A549 treated with GW870086 at 1 μM for 4 hours (cell line): Measurements from ENCODE around the gene COL4A2. TPM values are rescaled to one million over a fixed set of nuclear protein-coding genes. Genes with fewer than 3 reads are reported as not detected.

ENCODE experiments used
- total RNA-seq: library from RNA; stranded (reverse); fragments of 200-300 nt; extraction: Qiagen RNA extraction; gene quantifications from 5 replicates; pipeline ENCODE4 v1.2.3, GENCODE V29; 2022; ENCODE audit warnings: low read depth

COL4A2 gene
- total RNA-seq: 144 to 161 TPM (median 149 TPM) in 5 replicates

GRCh38 chr13:110306960-110307766 lies at the start of gene COL4A2, which contains the start of gene COL4A1:
Gene COL4A2 (plus strand): TSS chr13:110307284. CDS start chr13:110307904, 620 bp downstream.
Gene COL4A1 (minus strand): TSS chr13:110307157. CDS start chr13:110307027, 130 bp downstream.

GRCh38 chr13:110561344-110562035 lies 254.4 kb downstream of the COL4A2 start, which contains the start of gene RAB20:
Gene RAB20 (minus strand): TSS chr13:110561722. CDS start chr13:110561519, 203 bp downstream.

Other genes with a start within 250 kb of the COL4A2 start
- gene COL4A1, start 127 bp upstream of the COL4A2 start, total RNA-seq: 75.8 to 101 TPM (median 94.5 TPM) in 5 replicates